ENCODE measurements around the gene TEPSIN. TPM values are rescaled to one million over a fixed set of nuclear protein-coding genes. Genes with fewer than 3 reads are reported as not detected.
A peak's percentile ranks its signal among the peaks of the same experiment; 100 is the strongest.

The TEPSIN gene
- total RNA-seq, 4 donors from 2014 or later: 19.5 to 31.6 (median 23.5) TPM

DNA sequence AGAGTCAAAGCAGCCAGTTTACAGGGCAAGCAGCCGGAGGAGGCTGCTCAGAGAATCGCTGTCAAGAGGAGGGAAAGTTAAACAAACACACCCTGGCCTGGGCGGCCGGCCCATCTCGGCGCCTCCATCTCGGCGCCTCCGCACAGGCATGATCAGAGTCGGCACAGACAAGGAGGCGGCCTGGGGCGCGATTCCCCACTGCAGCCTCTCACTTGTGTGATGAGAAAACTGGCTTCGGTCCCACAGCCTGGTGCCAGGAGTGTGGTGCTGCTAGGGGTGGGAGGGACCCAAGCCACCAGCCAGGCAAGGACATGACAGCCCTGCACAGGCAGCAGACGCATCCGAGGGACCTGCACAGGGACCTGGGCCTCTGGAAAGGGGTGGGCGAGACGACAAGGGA is 38.6 kb upstream of the TEPSIN start:
- Histone ChIP-seq H3K27me3 (no peaks in the 10 kb centered on the region), H3K4me3 (peak overlapping the region; percentile 34 to 47 (median 38)), H3K36me3 (peaks cover 23 to 85% (median 74%) of the 10 kb centered on the region in 4 donors), H3K4me1 (peaks cover 14 to 52% (median 45%) of the 10 kb centered on the region in 4 donors), H3K27ac (replicated peaks in 1 of 4) (peak overlapping the region; percentile 78 to 90 (median 80)), H3K9me3 (no peaks in the 10 kb centered on the region)
- peak; percentile 93 for DNase-seq (ENCODE audit: extremely low spot score)
- peak; percentile 20 to 64 for TF ChIP-seq POLR2AphosphoS5 (IDR thresholded peaks at IDR 0.05)
- no peak for TF ChIP-seq EP300 (IDR thresholded peaks at IDR 0.05)
- no peak for TF ChIP-seq POLR2A (IDR thresholded peaks at IDR 0.05; ENCODE audit: low read depth)
- TF ChIP-seq, protein P1, sequence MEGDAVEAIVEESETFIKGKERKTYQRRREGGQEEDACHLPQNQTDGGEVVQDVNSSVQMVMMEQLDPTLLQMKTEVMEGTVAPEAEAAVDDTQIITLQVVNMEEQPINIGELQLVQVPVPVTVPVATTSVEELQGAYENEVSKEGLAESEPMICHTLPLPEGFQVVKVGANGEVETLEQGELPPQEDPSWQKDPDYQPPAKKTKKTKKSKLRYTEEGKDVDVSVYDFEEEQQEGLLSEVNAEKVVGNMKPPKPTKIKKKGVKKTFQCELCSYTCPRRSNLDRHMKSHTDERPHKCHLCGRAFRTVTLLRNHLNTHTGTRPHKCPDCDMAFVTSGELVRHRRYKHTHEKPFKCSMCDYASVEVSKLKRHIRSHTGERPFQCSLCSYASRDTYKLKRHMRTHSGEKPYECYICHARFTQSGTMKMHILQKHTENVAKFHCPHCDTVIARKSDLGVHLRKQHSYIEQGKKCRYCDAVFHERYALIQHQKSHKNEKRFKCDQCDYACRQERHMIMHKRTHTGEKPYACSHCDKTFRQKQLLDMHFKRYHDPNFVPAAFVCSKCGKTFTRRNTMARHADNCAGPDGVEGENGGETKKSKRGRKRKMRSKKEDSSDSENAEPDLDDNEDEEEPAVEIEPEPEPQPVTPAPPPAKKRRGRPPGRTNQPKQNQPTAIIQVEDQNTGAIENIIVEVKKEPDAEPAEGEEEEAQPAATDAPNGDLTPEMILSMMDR (IDR thresholded peaks at IDR 0.05): no peak
- intact Hi-C loops (cut with DNase I): no loop called here
- 55% methylated on average over 8 of the region's 18 CpGs for WGBS

DNA sequence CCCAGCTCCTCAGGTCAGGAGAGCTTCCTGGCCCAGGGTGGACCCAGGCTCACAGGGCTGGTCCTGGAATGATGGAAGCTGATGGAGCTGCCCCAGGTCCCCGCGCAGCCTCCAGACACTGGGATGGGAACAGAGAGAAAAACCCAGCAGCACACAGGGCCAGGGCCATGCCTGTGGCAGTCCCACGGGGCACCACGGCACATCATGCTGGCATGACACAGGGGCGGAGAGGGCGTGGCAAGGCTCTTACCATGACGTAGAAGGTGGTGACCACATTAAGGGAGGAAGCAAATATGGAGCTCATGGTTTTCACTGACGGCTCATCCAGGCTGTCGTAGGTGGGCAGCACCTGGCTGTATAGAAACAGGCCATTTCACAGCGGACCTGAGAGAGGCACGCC is 37.9 kb upstream of the TEPSIN start:
- Histone ChIP-seq H3K27ac (replicated peaks in 1 of 4) (peak overlapping the region; percentile 78 to 90 (median 80)), H3K27me3 (no peaks in the 10 kb centered on the region), H3K36me3 (peaks cover 20 to 85% (median 74%) of the 10 kb centered on the region in 4 donors), H3K4me3 (no peak overlapping the region), H3K9me3 (no peaks in the 10 kb centered on the region), H3K4me1 (peaks cover 14 to 52% (median 45%) of the 10 kb centered on the region in 4 donors)
- no peak for TF ChIP-seq POLR2AphosphoS5 (IDR thresholded peaks at IDR 0.05)
- TF ChIP-seq, protein P1 (IDR thresholded peaks at IDR 0.05): no peak
- WGBS: 75% methylated on average over 11 of the region's 11 CpGs
- intact Hi-C loops (cut with DNase I): no loop called here
- no peak for DNase-seq (ENCODE audit: extremely low spot score)

DNA sequence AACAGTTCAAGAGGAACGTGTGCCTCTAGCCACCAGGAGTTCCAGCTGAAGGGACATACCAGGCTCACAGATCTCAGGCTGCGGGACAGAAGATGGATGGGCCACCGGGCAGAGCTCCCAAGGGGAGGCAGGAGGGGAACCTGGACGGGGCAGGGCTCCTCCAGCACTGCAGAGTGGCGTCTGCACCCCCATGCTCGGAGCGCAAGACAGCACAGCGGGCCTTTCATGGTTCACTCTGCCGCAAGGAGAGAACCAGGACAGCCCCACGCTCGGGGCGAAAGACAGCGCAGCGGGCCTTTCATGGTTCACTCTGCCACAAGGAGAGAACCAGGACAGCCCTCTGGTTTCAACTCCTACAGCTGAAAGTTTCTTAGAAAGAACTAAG is 35.6 kb upstream of the TEPSIN start:
- intact Hi-C loops (cut with DNase I): no loop called here
- Histone ChIP-seq H3K36me3 (peaks cover 18 to 83% (median 76%) of the 10 kb centered on the region in 4 donors), H3K27ac (replicated peaks in 1 of 4) (no peak overlapping the region), H3K27me3 (no peaks in the 10 kb centered on the region), H3K4me3 (no peak overlapping the region), H3K4me1 (peaks cover 14 to 35% (median 32%) of the 10 kb centered on the region in 4 donors), H3K9me3 (no peaks in the 10 kb centered on the region)
- no peak for DNase-seq (ENCODE audit: extremely low spot score)
- TF ChIP-seq POLR2AphosphoS5 (IDR thresholded peaks at IDR 0.05) (no peak), POLR2A (IDR thresholded peaks at IDR 0.05; ENCODE audit: low read depth) (no peak), EP300 (IDR thresholded peaks at IDR 0.05) (no peak)
- TF ChIP-seq, protein P1 (IDR thresholded peaks at IDR 0.05): no peak
- 97% methylated on average over 14 of the region's 14 CpGs for WGBS

DNA sequence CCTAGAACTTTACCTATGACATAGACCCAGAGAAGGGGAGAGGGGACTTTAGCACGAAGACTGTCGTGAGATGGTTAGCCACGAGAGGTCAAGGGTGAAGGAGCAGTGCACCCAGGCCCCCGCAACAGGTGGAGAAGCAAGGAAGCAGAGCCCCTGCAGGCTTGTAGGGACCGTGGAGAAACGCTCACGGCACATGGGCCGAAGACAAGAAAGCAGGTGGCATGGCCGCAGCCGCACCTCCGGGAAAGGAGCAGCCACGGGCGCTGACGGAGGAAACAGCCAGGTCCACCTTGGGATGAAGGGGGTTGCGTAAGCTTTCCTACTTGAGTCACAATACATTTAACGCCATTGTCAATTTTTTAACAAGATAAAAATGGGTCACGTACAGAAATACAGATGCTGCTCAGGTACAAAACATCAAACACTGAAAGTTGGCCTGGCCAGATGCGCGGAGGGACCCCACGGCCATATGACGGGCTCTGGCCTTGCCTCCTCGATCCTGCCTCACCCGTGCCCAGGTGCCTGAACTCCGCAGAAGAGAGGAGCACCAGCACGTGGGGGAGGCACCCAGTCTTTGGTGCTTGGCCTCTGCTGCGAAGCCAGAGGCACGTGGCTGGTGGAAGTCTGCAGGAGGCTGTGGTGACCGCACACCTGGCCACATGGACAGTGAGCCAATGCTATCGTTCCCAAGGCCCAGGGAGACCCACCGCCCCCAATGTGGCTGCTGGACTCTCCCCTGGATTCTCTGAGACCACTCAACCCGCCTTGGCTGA is 35.0 kb upstream of the TEPSIN start:
- Histone ChIP-seq H3K4me3 (no peak overlapping the region), H3K27me3 (no peaks in the 10 kb centered on the region), H3K27ac (replicated peaks in 1 of 4) (no peak overlapping the region), H3K36me3 (peaks cover 22 to 83% (median 76%) of the 10 kb centered on the region in 4 donors), H3K9me3 (no peaks in the 10 kb centered on the region), H3K4me1 (peaks cover 14 to 30% (median 26%) of the 10 kb centered on the region in 4 donors)
- intact Hi-C loops (cut with DNase I): no loop called here
- 96% methylated on average over 27 of the region's 31 CpGs for WGBS
- TF ChIP-seq, protein P1 (IDR thresholded peaks at IDR 0.05): no peak
- TF ChIP-seq POLR2AphosphoS5 (IDR thresholded peaks at IDR 0.05) (no peak), POLR2A (IDR thresholded peaks at IDR 0.05; ENCODE audit: low read depth) (no peak), EP300 (IDR thresholded peaks at IDR 0.05) (no peak)
- no peak for DNase-seq (ENCODE audit: extremely low spot score)

All from esophagus muscularis mucosa (tissue), 4 donors.